Measurements from ENCODE around the gene IGSF9. TPM values are rescaled to one million over a fixed set of nuclear protein-coding genes. Genes with fewer than 3 reads are reported as not detected.

The IGSF9 gene
- total RNA-seq, 1 donor from 2014 or later: 2.1 TPM

DNA sequence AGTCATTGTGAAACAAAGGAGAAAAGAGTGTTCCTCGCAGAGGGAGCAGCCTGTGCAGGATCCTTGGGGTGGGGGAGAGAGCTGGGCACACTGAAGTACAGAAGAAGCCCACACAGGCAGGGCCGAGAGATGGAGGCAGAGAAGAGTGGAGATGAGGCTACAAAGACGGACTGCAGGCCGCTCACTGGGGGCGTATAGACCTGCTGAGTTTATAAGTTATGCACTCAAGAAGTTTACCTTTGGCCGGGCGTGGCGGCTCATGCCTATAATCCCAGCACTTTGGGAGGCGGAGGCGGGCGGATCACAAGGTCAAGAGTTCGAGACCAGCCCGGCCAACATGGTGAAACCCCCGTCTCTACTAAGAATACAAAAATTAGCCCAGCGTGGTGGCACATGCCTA, 16.2 kb upstream of the IGSF9 start:
- TF ChIP-seq, protein P1, sequence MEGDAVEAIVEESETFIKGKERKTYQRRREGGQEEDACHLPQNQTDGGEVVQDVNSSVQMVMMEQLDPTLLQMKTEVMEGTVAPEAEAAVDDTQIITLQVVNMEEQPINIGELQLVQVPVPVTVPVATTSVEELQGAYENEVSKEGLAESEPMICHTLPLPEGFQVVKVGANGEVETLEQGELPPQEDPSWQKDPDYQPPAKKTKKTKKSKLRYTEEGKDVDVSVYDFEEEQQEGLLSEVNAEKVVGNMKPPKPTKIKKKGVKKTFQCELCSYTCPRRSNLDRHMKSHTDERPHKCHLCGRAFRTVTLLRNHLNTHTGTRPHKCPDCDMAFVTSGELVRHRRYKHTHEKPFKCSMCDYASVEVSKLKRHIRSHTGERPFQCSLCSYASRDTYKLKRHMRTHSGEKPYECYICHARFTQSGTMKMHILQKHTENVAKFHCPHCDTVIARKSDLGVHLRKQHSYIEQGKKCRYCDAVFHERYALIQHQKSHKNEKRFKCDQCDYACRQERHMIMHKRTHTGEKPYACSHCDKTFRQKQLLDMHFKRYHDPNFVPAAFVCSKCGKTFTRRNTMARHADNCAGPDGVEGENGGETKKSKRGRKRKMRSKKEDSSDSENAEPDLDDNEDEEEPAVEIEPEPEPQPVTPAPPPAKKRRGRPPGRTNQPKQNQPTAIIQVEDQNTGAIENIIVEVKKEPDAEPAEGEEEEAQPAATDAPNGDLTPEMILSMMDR (IDR thresholded peaks at IDR 0.05; ENCODE audit: insufficient read depth, low read depth, low read length): no peak
- no peak for TF ChIP-seq EZH2 (IDR thresholded peaks at IDR 0.05; ENCODE audit: insufficient read depth, low read length)
- H3K9ac ChIP-seq (ENCODE audit: low read length): no peak overlapping the region
- H3K4me2 ChIP-seq (ENCODE audit: low read length): no peak overlapping the region
- H3K27me3 ChIP-seq (ENCODE audit: insufficient read depth, low read length): peaks cover 3% of the 10 kb centered on the region
- H3K27me3 Mint-ChIP-seq (ENCODE audit: low read depth, unreplicated experiment): peaks cover 10% of the 10 kb centered on the region
- H3K4me3 Mint-ChIP-seq (ENCODE audit: unreplicated experiment): no peak overlapping the region
- no peaks in the 10 kb centered on the region for H3K36me3 Mint-ChIP-seq (ENCODE audit: low read depth, unreplicated experiment)
- no peak overlapping the region for H3K4me3 ChIP-seq (ENCODE audit: insufficient read depth, low read depth, low read length)
- H2AFZ ChIP-seq (ENCODE audit: low read depth, low read length): no peak overlapping the region
- H3K9me3 ChIP-seq (ENCODE audit: insufficient read depth, low read depth, low read length): no peaks in the 10 kb centered on the region
- no peak for DNase-seq (ENCODE audit: low read depth)
- no peak for FAIRE-seq
- H3K27ac ChIP-seq (ENCODE audit: low read depth, low read length): no peak overlapping the region
- H3K9me3 Mint-ChIP-seq (ENCODE audit: unreplicated experiment): peaks cover 4% of the 10 kb centered on the region
- H4K20me1 ChIP-seq (ENCODE audit: insufficient read depth, low read length): no peaks in the 10 kb centered on the region
- no peak overlapping the region for H3K27ac Mint-ChIP-seq (ENCODE audit: unreplicated experiment)
- no peaks in the 10 kb centered on the region for H3K36me3 ChIP-seq (ENCODE audit: insufficient read depth, low read length)
- peaks cover 6% of the 10 kb centered on the region for H3K4me1 Mint-ChIP-seq (ENCODE audit: low read depth, unreplicated experiment)
- no peaks in the 10 kb centered on the region for H3K79me2 ChIP-seq (ENCODE audit: insufficient read depth, low read length)
- H3K4me1 ChIP-seq (ENCODE audit: insufficient read depth, low read length): no peaks in the 10 kb centered on the region

- no peaks in the 10 kb centered on the region for H3K36me3 Mint-ChIP-seq (ENCODE audit: low read depth, unreplicated experiment)
- H3K4me1 Mint-ChIP-seq (ENCODE audit: low read depth, unreplicated experiment): peaks cover 6% of the 10 kb centered on the region
- H3K9ac ChIP-seq (ENCODE audit: low read length): no peak overlapping the region
- no peak overlapping the region for H2AFZ ChIP-seq (ENCODE audit: low read depth, low read length)
- H3K27ac Mint-ChIP-seq (ENCODE audit: unreplicated experiment): no peak overlapping the region
- H3K4me3 ChIP-seq (ENCODE audit: insufficient read depth, low read depth, low read length): no peak overlapping the region
- no peak for TF ChIP-seq EZH2 (IDR thresholded peaks at IDR 0.05; ENCODE audit: insufficient read depth, low read length)
- TF ChIP-seq, protein P1 (IDR thresholded peaks at IDR 0.05; ENCODE audit: insufficient read depth, low read depth, low read length): no peak
- DNase-seq (ENCODE audit: low read depth) (peak; percentile 86), FAIRE-seq (peak; percentile 17)
- no peaks in the 10 kb centered on the region for H4K20me1 ChIP-seq (ENCODE audit: insufficient read depth, low read length)
- H3K79me2 ChIP-seq (ENCODE audit: insufficient read depth, low read length): no peaks in the 10 kb centered on the region
- no peaks in the 10 kb centered on the region for H3K36me3 ChIP-seq (ENCODE audit: insufficient read depth, low read length)
- no peak overlapping the region for H3K4me3 Mint-ChIP-seq (ENCODE audit: unreplicated experiment)
- H3K9me3 Mint-ChIP-seq (ENCODE audit: unreplicated experiment): peaks cover 4% of the 10 kb centered on the region
- no peaks in the 10 kb centered on the region for H3K4me1 ChIP-seq (ENCODE audit: insufficient read depth, low read length)
- H3K27me3 ChIP-seq (ENCODE audit: insufficient read depth, low read length): peaks cover 3% of the 10 kb centered on the region
- peaks cover 10% of the 10 kb centered on the region for H3K27me3 Mint-ChIP-seq (ENCODE audit: low read depth, unreplicated experiment)
- H3K4me2 ChIP-seq (ENCODE audit: low read length): no peak overlapping the region
- H3K9me3 ChIP-seq (ENCODE audit: insufficient read depth, low read depth, low read length): no peaks in the 10 kb centered on the region
- H3K27ac ChIP-seq (ENCODE audit: low read depth, low read length): no peak overlapping the region
Measured at GRCh38 chr1:159960721-159961381, 15.4 kb upstream of the IGSF9 start.

DNA sequence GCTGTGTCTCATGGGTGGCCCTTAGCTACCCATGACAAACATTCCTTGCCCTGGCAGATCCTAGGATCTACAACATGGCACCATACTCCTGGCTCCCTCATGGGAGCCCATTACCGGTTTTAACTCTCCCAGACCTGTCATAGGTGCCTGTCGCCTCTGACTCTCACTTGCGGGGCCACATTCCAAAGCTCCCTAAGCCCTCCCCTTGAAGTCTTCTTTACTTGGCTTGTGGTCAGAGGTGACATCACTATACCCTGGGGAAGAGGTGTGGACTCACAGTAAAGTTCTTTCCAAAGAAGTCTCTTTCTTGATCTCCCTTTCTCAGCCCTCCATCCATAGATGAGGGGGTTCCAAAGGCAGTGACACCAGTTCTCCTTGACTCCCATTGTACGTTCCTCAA, 14.0 kb upstream of the IGSF9 start:
- peaks cover 7% of the 10 kb centered on the region for H3K27me3 Mint-ChIP-seq (ENCODE audit: low read depth, unreplicated experiment)
- no peak overlapping the region for H3K9ac ChIP-seq (ENCODE audit: low read length)
- H3K4me2 ChIP-seq (ENCODE audit: low read length): no peak overlapping the region
- H3K27ac Mint-ChIP-seq (ENCODE audit: unreplicated experiment): no peak overlapping the region
- no peak for TF ChIP-seq EZH2 (IDR thresholded peaks at IDR 0.05; ENCODE audit: insufficient read depth, low read length)
- TF ChIP-seq, protein P1 (IDR thresholded peaks at IDR 0.05; ENCODE audit: insufficient read depth, low read depth, low read length): no peak
- H3K9me3 Mint-ChIP-seq (ENCODE audit: unreplicated experiment): no peaks in the 10 kb centered on the region
- no peak overlapping the region for H3K4me3 ChIP-seq (ENCODE audit: insufficient read depth, low read depth, low read length)
- H3K4me3 Mint-ChIP-seq (ENCODE audit: unreplicated experiment): no peak overlapping the region
- no peaks in the 10 kb centered on the region for H3K36me3 ChIP-seq (ENCODE audit: insufficient read depth, low read length)
- no peak overlapping the region for H2AFZ ChIP-seq (ENCODE audit: low read depth, low read length)
- DNase-seq (ENCODE audit: low read depth): peak; percentile 3
- H3K36me3 Mint-ChIP-seq (ENCODE audit: low read depth, unreplicated experiment): no peaks in the 10 kb centered on the region
- H3K27ac ChIP-seq (ENCODE audit: low read depth, low read length): no peak overlapping the region
- H3K79me2 ChIP-seq (ENCODE audit: insufficient read depth, low read length): no peaks in the 10 kb centered on the region
- H3K4me1 ChIP-seq (ENCODE audit: insufficient read depth, low read length): no peaks in the 10 kb centered on the region
- H3K4me1 Mint-ChIP-seq (ENCODE audit: low read depth, unreplicated experiment): peaks cover 6% of the 10 kb centered on the region
- H4K20me1 ChIP-seq (ENCODE audit: insufficient read depth, low read length): no peaks in the 10 kb centered on the region
- H3K9me3 ChIP-seq (ENCODE audit: insufficient read depth, low read depth, low read length): no peaks in the 10 kb centered on the region
- H3K27me3 ChIP-seq (ENCODE audit: insufficient read depth, low read length): peaks cover 3% of the 10 kb centered on the region
- FAIRE-seq: no peak
